GM20431 (cell line): Measurements from ENCODE around the gene OR5H14.
"Not testable (repeated sequence)": the region's sequence is repeated elsewhere in the genome, so short reads cannot be mapped to it uniquely, and the experiment has no call there.

Experiments
- in situ Hi-C: fragments of 300-500 bp; cut with MseI, MboI; formaldehyde crosslinking; loops from one replicate; pipeline ENCODE4 v1.15.0; 2020; ENCODE audit warnings: low sequenced_read_pairs; ENCODE audit not compliant: unreplicated experiment

OR5H14 gene

DNA sequence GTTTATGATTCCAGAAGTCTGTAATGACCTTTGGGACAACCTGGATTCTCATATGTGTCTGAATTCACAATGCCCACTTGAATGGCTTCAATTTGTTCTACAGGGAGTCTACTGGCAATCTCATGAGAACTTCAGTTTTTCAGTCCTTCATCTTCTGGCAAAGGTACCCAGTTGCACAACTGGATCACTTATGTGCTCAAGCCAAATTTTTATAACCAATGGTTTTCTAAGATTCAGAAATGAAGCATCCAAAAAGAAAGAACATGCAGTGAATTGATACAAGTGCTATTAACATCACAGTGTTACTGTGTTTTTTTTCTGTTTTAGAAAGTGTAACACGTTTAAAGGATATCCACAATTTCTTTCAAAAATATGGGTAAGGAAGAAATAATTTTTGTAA, at the start of gene OR5H14:
OR5H14 (plus strand) TSS at position 301 of the 400 bp plus-strand sequence. CDS start 1,907 bp downstream, outside the sequence.
- in situ Hi-C loops = no loop called here

DNA sequence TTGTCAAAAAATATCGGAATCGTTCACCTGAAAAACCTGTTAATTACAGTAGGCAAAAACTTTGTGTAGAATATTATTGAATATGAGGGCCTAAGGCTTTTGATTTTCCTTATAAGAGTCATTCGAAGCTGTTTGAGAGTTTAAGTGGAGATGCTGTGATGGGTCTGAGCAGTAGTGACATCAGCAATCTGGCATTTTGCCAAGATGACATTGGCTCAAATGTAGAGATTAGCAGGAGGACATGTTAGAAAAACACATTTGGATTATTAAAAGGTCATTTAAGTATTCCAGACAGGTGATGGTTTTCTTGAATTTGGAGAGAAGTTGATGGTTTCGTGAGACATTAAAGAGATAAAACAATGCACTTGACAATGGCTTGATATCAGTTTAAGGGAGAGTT, 47.4 kb upstream of the OR5H14 start:
- in situ Hi-C loops = no loop called here

DNA sequence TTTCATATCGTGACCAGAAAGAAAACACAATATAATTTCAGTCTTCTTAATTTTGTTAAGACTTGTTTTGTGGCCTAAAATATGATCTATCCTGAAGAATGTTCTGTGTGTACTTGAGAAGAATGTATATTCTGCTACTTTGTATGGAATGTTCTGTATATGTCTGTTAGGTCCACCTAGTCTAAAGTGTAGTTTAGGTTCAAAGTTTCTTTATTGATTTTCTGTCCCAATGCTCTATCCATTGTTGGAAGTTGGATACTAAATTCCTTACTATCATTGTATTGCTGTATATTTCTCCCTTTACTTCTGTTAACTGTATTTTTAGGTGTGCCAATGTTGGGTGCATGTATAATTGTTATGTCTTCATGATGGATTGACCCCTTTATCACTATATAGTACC, 39.1 kb upstream of the OR5H14 start:
- in situ Hi-C loops = no loop called here

DNA sequence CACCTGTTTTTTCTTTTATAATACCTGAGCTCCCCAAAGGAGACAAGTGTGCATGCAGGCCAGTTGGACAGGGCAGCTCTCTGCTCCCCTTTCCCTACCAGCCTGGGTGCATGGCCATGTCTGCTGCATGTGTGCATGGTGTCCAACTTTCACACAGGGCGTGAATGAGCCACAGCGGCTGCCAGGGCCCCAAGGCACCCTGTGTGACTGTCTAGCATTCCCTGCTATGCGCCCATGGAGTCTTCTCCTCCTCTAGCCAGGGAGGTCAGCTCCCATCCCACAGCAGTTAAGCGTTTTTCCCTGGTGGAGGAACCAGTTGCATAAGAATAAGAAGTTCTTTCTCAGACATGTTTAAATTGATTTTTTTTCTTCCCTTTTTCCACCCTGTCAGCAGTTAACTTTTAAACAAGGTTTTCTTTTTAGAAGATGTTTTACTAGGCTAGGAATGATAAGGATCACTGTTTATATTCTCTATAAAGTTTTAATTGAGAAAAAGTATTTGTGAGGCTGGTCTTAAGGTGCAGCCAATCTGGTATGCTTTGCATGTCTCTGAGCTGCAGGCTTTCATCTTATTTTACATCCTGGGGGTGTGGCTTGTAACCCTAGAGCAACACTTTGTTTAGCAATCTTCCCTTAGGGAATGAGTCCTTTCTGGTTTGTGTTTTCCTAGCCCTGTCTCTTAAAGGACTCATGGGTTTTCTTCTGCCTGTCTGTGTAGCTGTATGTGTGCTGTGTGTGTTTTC, 37.3 kb upstream of the OR5H14 start:
- in situ Hi-C loops = no loop called here

DNA sequence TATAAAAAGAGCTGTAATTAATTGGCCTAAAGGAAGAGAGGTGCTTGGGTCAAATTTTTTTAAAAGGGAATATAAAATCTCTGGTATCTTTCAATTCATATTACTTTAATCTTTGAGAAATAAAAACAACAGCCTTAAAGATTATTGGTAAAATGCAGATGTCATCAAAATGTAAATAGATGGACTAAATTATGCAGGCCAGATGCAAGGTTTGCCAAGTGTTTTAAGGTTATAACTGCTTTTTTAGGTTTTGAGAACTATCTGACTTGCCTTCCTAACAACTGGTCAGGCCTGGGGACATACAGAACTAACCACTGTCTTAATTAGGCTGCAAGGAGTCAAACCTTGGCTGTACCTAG, 36.8 kb upstream of the OR5H14 start:
- in situ Hi-C loops = no loop called here

DNA sequence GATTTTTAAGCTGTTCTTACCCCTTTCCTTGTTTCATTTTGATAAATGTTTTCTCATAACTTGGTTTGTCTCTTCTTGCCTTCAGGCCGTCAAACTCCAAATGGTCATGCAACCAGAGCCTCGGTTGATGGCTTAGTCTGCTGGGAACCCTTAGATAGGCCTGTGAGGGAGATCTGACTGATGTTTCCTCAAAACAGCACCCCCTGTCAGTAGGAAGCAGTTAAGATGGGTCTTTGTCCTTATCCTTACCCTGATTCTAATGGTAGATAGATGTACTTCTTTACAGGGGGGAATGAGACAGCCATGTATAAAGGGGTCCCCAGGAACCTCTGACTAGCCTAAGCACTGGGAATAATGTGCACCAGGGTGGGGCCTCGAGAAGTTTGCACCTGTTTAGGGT, 33.0 kb upstream of the OR5H14 start:
- in situ Hi-C loops = no loop called here

DNA sequence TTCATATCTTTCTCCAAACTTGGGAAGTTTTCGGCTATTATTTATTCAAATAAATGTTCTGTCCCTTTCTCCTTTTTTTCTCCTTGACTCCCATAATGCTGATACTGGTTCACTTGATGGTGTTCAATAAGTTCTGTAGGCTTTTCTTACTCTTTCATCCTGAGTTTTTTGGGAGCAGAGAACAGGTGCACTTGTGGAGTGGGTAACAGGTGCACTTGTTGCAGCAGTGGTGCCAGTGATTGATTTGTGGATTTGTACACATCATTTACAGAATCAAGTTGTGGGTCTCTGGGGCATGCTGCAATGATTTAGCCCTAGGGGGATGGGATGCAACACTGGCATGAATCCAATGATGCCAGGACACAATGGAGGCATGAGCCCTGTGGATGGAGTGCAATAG, 31.6 kb upstream of the OR5H14 start:
- in situ Hi-C loops = no loop called here

DNA sequence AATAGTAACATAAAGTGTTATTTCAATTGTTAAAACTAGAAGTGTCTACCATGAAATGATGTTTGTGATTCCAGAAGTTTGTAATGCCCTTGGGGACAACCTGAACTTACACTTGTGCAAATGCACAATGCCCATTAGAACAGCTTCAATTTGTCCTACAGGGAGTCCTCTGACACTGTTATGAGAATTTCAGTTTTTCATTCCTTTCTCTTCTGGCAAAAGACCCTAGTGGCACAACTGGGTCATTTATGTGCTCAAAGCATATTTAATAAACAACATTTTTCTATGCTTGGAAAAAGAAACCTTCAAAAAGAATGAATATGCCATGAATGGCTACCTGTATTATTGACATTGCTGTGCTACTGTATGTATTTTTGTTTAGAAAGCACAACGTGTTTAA, 16.9 kb upstream of the OR5H14 start, which contains the start of gene OR5H1:
OR5H1 (plus strand) TSS at position 301 of the 400 bp plus-strand sequence. CDS start 1,977 bp downstream, outside the sequence.
- in situ Hi-C loops = no loop called here

DNA sequence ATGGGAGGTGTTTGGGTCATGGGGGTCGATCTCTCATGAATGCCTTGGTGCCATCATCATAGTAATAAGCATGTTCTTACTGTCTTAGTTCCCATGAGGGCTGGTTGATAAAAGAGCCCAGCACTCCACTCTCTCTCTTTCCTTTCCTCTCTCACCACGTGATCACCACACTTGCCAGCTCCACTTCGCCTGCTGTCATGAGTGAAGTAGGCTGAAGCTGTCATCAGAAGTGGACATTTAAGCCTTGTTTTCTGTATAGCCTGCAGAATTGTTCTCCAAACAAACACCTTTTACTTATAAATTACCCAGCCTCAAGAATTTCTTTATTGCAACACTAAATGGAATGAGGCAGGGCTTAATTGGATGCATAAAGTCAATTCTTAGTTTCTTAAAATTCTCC, 10.6 kb upstream of the OR5H14 start:
- in situ Hi-C loops = no loop called here

DNA sequence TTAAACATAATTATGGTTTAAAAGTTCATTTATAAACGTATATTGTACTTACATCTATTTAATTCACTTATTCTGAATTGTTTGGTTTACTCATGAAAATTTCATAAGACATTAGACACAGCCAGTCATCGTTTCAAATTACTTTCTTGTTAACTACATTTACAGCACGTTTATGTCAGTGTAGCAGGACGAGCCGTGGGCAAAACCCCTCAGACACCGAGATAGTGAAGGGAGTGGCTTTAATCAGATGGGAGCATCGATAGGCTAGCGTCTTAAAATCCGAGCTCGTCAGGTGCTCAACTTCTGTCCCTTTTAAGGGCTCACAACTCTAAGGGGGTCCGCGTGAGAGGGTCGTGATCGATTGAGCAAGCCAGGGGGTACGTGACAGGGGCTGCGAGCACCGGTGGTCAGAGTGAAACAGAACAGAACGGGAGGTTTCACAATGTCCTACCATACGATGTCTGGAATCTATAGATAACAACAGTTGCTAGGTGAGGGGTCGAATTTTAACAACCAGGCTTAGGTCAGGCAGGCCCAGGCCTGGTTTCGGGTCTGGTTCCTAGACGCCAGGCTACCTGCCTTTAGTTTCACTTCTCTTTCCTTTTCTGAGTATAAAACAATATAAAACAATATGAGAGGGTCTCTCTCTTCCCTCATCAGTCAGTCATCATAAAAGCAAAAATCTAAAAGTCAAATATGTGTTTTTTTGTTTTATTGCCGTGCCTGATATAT, 9.3 kb upstream of the OR5H14 start:
- in situ Hi-C loops = not testable (repeated sequence)

DNA sequence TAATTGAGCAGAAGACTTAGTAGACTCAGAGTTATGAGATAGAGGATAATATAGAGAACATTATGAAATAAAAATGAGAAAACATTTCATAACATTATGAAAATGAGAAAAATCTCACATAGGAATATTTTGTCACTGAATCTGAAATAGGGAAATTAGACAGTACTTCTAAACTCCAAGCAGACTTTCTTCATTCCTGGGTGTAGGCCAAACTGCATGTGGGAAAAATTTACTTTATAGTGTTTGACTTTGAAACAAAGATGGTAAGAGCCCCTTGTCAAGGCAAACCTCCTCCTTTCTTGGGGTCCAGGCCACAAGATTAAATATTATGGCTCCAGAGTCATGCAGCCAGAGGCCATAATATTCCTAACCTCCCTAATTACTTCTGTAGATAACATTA, 6.7 kb upstream of the OR5H14 start:
- in situ Hi-C loops = no loop called here

DNA sequence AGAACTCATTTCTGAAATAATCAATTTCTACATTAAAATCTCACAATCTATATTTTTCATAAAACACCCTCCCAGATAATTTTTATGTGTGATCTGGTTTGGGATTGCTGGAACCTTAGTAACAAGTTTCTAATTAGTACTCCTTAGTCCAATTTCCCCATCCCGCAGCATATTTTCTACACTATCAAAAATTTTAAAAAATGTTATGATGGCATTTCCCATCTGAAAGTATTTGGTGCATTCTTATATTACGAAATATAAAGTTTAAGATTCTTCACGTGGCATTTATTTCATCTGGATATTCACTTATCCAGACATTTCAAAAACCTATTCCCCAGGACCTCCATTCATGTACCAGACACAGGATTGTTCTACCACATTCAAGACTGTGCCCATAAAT, 1.5 kb downstream of the OR5H14 start:
- in situ Hi-C loops = no loop called here

DNA sequence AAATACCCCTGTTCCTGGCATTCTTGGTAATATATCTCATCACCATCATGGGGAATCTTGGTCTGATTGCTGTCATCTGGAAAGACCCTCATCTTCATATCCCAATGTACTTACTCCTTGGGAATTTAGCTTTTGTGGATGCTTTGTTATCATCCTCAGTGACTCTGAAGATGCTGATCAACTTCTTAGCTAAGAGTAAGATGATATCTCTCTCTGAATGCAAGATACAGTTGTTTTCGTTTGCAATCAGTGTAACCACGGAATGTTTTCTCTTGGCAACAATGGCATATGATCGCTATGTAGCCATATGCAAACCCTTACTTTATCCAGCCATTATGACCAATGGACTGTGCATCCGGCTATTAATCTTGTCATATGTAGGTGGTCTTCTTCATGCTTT, 2.2 kb downstream of the OR5H14 start:
- in situ Hi-C loops = not testable (repeated sequence)

DNA sequence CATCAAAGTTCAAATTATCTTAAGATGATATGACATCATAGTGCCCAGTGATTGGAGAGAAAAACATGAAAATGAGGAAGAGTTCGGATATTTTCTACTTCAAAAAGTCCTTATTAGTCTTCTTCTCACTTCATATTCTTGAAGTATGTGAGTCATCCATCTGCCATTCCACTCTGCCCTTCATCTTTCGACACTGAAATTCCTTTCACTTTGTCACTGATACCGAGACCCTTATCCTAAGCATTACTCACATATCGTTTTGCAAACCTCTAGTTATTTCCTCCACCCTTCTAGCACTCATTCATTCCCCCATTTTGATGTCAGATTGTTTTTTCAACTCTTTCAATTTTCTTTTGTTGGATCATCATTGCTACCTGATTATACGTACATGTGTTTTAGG, 4.0 kb downstream of the OR5H14 start:
- in situ Hi-C loops = no loop called here

DNA sequence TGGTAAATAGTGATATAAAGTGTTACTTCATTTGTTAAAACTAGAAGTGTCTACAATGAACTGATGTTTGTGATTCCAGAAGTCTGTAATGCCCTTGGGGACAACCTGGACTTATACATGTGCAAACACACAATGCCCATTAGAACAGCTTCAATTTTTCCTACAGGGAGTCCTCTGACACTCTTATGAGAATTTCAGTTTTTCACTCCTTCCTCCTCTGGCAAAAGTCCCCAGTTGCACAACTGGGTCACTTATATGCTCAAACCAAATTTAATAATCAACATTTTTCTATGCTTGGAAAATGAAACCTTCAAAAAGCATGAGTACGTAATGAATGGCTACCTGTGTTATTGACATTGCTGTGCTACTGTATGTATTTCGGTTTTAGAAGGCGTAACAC, 19.1 kb downstream of the OR5H14 start, which contains the start of gene OR5H15:
OR5H15 (plus strand) TSS at position 301 of the 400 bp plus-strand sequence. CDS start 2,004 bp downstream, outside the sequence.
- in situ Hi-C loops = no loop called here

DNA sequence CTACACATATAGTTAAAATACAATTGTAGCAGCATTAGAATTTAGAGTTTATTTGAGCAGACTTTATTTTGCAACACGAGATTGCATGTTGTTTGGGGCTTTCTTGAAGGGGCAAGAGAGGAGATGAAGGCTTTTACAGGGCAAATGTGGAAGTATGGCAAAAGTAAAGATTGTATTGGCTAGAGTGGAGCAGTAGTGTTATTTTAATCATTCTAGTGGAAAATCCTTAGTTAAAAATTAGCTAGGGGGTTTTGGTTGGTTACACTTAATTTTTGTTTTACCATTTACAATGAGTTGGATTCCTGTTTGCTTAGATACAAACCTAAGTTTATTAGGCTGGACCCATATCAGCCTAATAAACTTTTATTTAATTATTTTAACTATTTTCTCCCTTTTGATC, 23.8 kb downstream of the OR5H14 start:
- in situ Hi-C loops = no loop called here

DNA sequence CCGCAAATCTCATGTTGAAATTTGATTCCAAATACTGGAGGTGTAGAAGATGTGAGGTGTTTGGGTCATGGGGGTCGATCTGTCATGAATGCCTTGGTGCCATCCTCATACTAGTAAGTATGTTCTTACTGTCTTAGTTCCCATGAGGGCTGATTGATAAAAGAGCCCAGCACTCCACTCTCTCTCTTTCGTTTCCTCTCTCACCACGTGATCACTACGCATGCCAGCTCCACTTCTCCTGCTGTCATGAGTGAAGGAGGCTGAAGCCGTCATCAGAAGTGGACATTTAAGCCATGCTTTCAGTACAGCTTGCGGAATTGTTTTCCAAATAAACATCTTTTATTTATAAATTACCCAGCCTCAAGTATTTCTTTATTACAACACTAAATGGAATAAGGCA, 25.3 kb downstream of the OR5H14 start:
- in situ Hi-C loops = no loop called here

DNA sequence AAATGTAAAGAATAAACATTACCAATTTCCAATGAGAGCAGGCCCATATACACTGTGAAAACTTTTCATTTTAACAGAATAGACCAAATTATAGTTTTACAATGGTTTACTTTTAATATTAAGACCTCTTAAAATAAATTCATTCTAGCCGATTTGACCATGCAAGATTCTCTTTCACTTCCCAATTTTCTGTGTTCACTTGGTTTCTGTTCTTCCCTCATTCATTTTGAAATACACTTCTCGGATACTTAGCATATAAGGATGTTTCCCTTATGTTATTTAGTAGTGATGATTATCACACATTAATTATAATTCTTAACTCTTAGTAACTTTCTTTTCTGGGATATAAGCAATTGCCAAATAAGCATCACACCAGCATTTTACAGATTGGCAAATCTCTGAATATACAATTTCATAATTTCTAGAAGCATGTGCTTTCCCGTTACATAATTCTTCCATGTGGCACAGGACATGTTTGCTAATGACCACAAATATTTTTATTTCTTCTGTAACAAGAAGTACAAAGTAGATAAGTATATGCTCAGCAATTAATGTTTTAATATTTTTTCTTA, 33.1 kb downstream of the OR5H14 start:
- in situ Hi-C loops = no loop called here

DNA sequence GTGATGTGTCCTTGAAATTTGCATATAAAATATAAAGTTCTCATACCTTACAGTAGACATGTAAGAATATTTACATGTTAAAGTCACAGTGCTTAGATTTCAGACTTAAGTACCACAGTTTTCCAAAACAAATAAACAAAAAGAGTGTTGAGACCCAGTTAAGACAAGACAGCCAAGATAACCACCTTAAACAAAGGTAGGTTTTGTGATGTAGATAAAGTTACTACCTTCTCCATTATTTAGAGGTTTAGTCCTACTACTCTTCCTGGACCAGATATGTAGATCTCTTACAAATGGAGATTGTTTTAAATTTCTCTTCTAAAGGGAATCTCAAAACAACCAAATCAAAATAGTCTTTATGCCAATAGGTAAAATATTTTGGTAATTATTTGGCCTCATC, 34.9 kb downstream of the OR5H14 start:
- in situ Hi-C loops = no loop called here

DNA sequence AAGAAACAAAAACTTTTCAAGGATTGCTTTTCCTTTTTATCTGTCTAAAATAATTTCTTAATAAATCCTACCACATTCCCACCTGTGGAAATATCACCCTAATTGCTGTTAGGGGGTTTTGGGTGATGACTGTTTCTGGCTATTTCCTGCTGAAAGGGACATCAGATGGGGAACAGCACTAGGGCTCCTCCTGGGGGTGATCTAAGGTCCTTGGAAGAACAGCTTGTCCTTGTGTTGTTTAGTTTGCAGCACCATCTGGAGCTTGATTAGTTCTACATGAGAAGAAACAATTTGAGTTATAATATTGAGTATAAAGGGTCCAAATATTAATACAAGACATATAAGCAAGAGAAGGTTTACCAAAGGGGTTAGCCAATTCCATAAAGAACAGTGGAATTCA, 37.9 kb downstream of the OR5H14 start:
- in situ Hi-C loops = no loop called here

DNA sequence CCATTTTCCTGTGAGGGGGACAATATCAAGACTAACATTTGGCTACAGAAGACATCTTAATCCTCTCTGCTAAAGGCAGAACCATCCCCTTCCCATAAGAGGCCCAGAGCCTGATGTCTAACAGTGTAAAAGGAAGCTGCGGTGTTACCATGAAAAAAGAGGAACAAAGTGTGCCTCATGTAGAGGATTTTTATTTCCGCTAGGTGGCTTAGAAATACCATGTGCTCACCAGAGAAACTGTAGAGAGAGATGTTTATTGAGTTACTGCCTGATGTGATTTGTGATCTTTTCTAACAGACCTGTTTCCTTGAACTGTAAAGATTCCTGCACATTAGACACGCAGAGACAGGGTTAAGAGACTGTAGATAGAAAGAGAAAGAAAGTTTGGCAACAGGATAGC, 41.3 kb downstream of the OR5H14 start:
- in situ Hi-C loops = no loop called here
